AG09309 (cell line): ENCODE measurements around the gene ATP5MC2.

Experiments used
- DNase-seq: peaks from one replicate; pipeline ENCODE4 v3.0.0-alpha.2; 2010; ENCODE audit warnings: low read depth
- H3K4me3 ChIP-seq: 2 replicates; pipeline ENCODE4 v1.5.1; 2011; ENCODE audit warnings: mild to moderate bottlenecking, low read depth, low read length, moderate library complexity; ENCODE audit not compliant: control insufficient read depth
- TF ChIP-seq, protein P1 (sequence below): IDR thresholded peaks from 2 replicates; pipeline ENCODE4 v1.5.1; 2011; ENCODE audit warnings: mild to moderate bottlenecking, low read depth, low read length, inconsistent platforms; ENCODE audit not compliant: insufficient read depth, control insufficient read depth; ENCODE audit errors: missing control alignments

The ATP5MC2 gene

DNA sequence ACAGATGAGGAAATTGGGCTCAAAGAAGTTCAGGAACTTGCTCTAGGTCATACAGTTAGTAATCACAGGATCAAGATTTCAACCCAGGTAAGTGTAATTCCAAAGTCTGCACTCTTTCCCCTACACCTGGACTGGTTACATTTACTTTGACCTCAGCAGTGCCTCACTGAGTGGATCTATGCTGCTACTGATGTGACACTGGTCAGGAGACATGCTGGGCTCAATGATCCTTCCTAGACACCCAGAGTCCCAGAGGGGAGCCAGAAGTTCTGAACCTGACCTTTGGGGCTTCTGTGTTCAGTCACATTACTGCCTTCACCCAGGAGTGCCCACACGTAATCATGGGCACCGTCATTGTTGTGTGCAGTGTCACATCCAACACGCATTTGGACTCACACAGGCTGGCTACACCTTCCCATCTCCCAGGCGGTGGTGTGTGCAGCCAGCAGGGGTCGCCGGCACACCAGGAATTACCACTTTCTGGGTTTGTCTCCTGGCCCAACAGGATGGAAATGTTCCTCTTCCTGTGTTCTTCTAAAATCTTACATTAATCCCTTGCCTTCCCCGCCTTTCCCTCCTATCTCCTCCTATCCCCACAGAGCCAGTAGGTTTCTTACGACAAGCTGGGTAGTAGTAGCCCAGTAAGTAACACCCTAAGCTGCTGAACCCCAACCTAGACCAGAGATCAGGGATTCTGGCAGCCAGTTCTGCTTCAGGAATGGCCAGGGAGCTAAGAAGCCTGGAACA, 25.8 kb upstream of the ATP5MC2 start:
- H3K4me3 ChIP-seq, result no peak overlapping the region
- peak; percentile 24 for DNase-seq
- TF ChIP-seq, protein P1, sequence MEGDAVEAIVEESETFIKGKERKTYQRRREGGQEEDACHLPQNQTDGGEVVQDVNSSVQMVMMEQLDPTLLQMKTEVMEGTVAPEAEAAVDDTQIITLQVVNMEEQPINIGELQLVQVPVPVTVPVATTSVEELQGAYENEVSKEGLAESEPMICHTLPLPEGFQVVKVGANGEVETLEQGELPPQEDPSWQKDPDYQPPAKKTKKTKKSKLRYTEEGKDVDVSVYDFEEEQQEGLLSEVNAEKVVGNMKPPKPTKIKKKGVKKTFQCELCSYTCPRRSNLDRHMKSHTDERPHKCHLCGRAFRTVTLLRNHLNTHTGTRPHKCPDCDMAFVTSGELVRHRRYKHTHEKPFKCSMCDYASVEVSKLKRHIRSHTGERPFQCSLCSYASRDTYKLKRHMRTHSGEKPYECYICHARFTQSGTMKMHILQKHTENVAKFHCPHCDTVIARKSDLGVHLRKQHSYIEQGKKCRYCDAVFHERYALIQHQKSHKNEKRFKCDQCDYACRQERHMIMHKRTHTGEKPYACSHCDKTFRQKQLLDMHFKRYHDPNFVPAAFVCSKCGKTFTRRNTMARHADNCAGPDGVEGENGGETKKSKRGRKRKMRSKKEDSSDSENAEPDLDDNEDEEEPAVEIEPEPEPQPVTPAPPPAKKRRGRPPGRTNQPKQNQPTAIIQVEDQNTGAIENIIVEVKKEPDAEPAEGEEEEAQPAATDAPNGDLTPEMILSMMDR, result peak; percentile 97

DNA sequence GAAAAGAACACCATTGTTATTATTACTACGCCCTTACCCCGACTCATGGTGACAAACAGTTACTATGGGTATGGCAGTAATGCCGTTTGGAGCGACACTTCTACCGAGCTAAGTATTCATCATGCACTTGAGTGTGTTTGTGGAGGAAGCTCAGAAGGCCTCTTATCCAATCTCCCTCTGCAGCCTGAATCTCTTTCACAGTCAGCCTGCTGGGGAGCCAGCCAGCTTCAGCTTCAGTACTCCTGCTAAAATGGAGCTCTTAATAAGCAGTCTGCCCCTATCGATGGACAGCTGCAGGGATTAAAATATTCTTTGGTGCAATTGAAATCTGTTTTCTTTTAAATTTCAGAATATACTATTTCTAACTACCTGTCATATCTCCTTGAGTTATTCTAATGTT, 24.7 kb upstream of the ATP5MC2 start:
- TF ChIP-seq, protein P1, result no peak
- H3K4me3 ChIP-seq, result no peak overlapping the region
- no peak for DNase-seq

DNA sequence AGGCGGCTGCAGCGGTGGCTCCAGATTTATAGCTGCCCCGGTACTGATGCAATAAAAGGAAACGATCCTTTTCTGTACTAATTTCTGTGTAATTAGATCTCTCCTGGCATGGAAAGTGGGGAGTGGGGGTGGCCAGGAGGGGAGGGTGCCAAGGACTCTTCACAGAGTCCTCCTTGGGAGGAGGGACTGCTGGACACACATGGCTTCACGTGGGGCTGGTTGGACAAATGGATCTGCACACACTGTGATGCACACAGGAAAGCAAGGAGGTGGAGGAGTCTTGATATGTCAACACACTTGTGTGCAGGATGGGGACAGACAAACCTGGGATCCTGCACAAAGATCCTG, 23.8 kb upstream of the ATP5MC2 start:
- no peak overlapping the region for H3K4me3 ChIP-seq
- DNase-seq, result no peak
- TF ChIP-seq, protein P1, result no peak

DNA sequence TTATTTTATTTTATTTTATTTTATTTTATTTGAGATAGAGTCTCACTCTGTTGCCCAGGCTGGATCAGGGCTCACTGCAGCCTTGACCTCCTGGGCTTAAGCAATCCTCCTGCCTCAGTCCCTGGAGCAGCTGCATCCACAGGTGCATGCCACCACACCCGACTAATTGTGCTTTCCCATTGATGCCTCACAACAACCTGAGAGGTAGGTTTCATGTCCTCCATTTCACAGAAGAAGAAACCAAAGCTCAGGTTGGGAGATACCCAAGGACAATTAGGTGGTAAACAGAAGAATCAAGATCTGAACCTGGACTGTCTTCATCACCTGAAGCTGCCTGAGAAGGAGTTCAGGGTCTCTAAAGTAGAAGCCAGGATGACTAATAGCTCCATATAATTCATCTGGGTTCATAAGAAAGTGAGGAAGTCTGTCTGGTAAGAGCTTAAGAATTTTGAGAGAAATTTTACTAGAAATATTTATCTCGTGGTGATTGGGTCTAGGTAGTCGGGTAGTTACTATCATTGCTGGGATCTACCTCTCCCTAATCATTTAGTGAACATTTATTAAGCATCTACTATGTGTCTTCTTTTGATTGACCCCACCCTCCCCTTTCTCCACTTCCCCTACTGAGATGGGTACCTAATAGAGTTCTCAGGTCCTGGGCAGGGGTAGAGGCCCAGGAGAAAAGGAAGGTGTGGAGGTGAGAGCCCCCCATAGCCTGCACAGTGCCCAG, 23.2 kb upstream of the ATP5MC2 start:
- TF ChIP-seq, protein P1, result no peak
- DNase-seq, result no peak
- H3K4me3 ChIP-seq, result no peak overlapping the region

DNA sequence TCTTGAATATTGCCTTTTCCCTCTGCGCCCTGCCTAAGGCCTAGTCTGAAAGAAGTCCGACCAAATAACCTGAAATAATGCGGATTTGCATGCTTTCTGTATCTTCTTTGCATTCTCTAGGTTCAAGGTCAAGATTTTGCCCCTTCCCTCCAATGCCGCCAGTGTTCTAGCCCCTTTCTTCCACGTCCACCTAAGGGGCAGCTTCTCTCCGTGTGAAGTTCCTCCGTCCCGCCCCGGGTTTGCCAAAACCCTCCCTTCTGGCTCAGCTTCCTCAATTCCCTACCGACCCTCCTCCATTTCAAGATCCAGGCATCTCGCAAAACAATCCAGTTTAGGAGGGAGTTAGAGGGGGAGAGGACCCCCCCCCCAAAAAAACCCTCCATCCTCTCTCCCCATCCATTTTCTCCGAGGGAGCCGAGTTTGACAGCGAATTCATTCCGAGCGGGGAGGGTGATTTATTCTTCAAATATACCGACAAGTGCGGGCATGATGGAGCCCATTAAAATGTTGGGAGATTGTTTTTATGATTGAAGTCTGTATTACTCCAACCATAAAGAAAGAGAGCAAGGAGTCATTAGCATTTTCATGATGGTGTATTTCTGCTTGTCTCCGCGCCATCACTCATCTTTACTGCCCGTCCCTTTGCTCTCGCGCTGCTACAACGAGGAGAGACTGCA, 20.9 kb upstream of the ATP5MC2 start:
- DNase-seq, result no peak

DNA sequence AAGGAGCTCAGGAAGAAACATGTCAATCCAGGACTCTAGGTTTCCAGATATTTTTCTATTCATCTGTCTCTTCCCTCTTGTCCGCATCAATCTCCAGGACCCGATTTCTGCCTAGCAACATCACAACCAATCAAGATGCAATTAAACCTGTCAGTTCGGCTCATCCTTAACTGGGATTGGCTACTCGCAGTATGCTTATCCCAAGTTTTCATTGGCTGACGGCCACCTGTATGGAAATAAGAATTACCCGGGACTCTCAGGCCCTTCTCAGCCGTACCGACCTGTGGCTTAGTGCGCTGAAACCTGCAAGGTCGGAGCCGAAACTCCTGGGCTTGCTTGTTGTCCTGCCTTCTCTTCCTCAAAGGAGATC, 20.4 kb upstream of the ATP5MC2 start:
- TF ChIP-seq, protein P1, result no peak
- H3K4me3 ChIP-seq, result no peak overlapping the region
- no peak for DNase-seq

More for the DNA sequence above, 20.9 kb upstream of the ATP5MC2 start:
- TF ChIP-seq, protein P1, result no peak
- H3K4me3 ChIP-seq, result no peak overlapping the region
